RKO (cell line): ENCODE data around the gene JAM3.
"Not testable (repeated sequence)": the region's sequence is repeated elsewhere in the genome, so short reads cannot be mapped to it uniquely, and the experiment has no call there.

ENCODE experiments used
- DNase-seq: peaks from one replicate; pipeline ENCODE4 v3.0.0-alpha.2; 2016; ENCODE audit warnings: low spot score

Gene JAM3

DNA sequence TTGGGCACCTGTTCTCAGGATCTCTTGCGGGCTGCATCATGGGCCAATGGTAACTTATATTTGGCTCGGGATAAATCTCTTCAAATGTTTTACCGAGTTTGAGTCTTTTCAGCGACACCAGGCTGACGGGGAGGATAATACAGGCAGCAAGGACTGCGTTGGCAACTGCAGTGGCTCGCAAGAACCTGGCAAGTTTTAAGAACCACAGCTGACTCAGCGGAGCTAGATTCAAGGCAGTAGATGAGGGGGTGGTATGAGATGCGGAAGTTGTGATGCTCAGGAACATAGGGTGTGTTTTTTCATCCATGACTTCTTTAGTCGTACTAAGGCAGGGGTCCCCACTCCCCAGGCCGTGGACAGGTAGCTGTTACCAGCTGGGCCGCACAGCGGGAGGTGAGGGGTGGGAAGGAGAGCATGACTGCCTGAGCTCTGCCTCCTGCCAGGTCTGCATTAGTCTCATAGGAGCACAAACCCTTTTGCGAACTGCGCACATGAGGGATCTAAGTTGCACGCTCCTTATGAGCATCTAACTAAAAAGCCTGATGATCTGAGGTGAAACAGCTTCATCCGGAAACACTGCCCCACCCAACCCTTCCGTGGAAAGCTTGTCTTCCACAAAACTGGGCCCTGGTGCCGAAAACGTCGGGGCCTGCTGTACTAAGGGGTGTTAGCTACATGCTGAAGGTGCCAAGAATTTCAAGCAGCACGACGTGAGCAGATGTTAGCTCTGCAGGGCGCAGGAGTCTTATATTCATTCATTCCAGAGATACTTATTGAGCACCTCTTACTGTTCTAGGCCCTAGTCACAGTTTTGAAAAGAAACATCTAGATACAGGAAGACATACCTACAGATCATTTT, 6.4 kb upstream of the JAM3 start:
- DNase-seq, result no peak

DNA sequence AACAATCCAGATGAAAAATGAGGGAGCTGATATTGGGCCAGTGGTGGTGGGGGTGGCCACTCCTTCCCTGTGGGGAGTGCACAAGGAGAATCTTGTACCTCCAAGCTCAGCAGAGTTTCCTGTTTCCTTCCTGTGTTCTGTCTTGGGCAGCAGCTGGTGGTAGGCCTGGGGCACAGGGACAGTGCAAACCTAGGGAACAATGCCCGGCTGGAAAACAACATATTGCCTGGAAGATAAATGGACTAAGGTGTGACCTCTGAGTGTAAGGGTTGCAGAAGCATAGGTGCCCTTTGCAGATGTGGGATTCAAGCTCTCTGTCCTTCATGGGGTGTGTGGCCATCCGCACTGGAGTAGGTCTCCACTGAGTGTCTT, 5.8 kb upstream of the JAM3 start:
- no peak for DNase-seq

DNA sequence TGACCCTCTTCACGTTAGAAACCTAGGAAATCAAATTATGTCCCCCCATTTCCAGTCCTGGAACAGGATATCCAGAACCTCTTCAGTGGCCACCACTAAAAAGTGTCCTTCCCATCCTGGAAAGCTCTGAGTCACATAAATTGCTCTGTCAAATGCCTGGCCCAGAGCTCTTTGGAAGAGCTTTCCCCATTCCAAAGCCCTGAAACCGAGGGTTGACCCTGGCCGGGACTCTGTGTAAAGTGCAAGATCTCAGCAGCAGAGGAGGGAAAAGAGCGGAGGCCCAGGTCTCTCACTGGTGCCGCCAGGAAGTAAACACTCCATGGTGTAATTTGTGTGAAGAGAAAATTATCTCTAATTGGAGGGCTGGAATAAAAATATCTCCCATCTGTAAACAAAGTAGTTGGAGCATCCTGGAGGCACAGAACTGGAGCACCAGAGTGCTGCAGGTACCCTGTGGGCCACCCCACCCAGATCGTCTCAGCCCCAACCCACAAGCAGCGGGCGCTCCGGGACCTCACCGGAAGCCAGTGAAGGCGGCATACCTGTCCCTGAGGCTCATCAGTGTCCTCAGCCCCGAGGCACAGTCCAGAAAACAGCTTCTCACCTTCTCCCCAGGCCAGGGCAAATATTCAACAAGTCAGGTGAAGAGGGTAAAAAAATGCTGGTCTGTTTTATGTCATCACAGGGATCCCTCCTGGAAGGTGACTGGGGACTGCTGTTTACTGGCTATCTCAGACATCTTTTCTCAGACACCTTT, 4.7 kb upstream of the JAM3 start:
- no peak for DNase-seq

DNA sequence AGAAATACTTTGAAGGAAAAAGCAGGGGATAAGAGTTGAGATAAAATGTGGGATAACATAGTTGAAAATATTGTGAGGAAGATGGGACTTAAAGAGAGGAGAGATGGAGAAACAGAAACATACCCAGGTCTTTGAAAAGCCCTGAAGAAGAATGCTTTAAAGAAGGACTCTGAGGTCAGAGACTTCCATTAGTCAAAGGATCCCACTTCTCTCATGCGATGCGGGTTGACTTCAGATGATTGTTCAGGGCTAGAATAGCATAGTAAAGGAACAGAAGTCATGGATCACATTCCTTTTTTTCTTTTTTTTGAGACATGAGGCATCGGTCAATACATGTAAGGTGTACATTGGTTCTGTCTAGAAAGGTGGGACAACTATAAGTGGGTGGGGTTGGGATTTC, 3.5 kb upstream of the JAM3 start:
- no peak for DNase-seq

DNA sequence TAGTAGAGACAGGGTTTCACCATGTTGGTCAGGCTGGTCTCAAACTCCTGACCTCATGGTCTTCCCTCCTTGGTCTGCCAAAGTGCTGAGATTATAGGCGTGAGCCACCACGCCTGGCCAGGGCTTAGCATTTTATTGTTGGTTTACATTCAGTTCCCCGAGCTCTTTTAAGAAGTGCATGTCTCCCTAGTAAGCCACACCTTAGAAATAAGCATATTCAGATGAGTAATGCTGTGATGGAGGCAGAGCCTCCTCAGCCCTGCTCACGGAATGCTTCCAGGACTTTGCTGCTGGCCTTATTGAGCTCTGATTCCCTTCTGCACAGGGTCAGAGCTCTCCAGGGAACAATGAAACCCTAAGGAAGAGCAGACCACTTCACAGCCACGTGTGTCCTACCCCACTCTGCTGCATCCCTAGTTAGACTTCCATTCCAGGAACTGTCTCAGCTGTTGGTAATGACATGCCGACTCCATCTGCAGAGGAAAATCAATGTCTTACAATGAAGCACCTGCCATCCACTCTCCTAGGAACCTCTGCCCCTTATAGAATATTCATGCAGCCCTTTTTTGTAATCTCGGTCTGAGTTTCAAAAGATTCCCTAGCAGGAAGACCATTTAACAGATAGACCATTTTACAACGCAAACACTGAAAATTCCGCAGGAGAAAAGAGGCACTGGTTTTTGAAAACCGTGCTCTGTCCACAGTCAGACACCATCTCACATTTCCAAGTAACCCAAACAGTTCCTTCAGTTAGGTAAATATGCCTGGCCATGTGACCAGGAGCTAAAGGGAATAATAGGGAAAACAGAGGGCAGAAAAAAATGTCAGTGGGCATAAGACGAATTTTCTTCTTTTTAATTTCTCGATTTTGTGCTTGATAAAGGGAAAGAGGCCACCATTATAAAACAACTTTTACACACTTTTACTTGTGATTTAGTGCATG, 1.7 kb upstream of the JAM3 start:
- no peak for DNase-seq

DNA sequence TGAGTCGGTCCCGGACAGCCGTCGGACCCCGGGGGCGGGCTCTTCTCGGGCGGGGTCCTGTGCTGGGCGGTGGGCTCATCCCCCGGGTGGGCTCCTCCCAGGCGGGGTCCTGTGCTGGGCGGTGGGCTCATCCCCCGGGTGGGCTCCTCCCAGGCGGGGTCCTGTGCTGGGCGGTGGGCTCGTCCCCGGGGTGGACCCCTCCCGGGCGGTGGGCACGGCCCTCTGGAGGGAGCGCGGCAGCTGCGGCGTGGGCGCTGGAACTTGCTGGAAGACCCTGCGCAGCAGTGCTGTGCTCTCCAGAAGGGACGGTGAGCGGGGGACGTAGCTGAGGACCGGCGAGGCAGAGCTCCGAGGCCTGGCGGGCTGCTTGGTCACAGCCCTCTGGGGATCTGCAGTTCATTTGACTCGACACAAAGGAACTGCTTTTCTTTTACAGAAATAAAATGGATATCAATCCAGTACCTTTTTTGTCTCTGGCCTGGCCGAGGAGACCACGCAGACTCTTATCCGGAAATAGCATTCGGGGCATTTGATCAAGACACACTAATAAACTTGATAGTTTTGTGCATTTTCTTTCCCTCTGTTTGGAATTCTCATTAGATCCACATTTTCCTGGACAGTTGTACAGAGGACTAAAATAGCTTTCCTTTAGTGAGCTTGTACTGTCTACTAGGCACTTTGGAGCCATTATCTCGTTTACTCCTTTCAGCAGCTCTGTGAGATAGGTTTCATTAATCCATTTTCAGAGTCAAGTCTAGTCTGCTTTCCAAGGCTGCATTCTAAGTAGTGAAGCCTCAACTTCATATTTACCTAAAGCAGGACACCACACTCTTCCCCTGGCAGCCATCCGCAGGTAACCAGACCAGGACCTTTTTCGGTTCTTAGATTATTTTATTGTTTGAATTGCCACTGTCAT, 812 bp downstream of the JAM3 start:
- DNase-seq, result no peak

DNA sequence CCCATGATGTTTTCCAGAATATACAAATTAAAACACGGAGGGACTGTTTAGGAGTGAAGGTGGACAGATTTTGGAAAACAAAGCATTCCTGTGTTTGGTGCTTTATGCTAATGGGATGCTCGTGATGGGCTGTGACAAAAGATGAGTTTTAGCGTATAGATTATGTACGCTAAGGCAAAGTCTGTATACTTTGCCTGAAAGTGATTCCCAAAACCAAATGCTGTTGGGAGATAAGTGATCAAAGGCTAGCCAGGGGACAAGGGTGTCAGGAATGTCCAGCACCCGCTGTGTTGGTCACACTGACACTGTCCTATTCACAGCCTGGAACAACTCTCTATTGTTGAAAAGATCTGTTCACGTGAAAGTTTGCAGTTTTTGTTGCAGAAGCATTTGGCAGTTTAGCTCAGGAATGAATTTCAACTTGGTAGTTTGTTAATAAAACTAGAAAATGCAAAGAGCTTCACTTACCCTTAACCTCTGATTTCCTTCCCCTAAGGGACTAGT, 1.5 kb downstream of the JAM3 start:
- DNase-seq, result no peak

DNA sequence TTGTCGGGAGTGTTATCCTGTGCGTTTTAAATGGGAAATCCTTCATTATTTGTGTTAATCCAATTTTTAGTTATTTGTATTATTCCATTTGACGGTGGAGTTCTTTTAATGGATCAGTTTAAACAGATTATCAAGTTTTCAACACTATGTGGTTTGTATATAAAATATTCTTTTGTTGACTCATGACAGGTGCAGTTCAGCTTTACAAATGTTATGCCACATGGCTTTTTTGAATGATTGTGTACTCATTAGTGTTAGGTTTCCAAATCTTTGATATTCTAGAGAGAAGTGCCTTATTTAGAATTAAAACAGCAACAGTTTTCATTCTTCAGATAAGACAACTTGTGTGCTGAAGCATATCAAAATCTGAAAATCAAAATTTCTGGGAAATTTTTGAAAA, 2.4 kb downstream of the JAM3 start:
- no peak for DNase-seq

DNA sequence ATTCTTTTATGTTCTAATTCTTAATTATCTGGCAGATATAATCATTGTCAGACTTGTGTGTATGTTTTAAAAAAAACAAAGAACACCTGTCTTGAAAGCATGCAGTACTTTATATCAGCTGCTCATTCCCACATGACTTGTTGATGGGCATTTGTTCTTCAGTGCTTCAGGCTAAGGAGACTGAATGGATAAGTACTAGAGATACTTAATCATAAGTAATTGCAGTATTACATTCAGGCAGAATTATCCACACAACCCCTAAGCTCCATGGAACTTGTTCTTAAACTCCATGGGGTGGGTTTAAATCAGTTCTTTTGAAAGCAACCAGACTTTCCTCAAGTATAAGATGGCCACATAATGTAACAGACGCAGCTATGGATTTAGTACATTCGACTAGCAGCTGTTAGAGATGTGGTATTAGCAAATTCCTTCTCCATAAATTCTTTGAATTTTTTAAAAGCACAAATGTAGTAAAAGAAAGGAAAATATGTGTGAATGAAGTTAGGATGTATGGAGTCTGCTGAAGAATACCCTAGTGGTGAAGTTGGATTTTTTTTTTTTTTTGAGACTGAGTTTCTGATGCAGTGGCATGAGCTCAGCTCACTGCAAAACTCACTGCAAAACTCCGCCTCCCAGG, 3.0 kb downstream of the JAM3 start:
- DNase-seq, result no peak

DNA sequence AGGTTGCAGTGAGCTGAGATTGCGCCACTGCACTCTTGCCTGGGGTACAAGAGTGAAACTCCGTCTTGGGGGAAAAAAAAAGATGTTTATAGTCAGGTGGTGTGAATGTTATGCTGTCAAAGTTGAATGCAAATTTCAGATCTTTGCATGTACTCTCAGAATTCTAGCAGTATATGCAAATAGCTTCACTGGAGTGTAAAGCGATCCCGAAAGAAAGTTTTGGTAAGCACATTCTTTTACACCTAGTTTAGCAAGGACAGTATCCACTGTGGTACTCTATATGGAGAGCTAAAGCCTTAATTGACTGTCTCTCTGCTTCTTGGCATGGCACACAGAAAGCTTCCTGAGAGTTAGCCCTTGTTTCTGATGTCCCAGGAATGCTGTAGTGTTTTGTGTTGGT, 4.0 kb downstream of the JAM3 start:
- DNase-seq, result no peak

DNA sequence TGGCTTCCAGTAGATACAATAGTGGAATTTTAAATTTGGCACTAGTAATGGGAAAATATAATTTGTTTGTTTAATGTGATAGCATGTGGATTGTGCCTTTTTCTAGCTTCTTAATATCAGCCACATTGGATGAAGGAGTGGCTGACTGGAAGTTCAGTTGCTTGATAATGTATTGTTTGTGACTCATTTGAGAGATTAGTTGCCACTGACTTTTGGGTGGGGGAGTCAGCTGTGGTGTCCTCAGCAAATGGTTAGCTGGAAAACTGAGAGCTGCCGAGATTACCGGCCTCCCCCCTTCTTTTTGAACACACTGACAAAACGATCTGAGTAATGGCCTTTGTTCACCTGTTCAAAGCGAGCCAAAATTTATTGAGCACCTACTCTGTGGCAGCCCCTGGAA, 5.5 kb downstream of the JAM3 start:
- no peak for DNase-seq

DNA sequence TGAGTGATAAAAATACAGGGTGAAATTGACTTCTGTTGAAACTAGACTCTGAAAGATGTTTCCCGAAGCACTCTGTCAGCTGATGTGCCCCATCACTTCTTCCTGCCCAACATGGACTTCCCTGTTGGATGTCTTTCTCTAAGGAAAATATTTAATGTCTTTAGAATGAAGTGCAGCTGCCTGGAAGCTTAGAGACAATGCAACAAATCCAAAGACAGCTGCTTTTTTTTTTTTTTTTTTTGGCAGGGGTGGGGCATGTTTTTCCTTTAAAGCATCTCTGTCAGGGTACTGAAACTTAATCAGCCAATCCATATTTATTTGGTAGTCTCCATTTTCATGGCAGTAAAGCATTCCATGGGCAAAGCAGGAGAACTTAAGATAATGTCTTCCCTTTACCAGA, 5.9 kb downstream of the JAM3 start:
- DNase-seq, result no peak

DNA sequence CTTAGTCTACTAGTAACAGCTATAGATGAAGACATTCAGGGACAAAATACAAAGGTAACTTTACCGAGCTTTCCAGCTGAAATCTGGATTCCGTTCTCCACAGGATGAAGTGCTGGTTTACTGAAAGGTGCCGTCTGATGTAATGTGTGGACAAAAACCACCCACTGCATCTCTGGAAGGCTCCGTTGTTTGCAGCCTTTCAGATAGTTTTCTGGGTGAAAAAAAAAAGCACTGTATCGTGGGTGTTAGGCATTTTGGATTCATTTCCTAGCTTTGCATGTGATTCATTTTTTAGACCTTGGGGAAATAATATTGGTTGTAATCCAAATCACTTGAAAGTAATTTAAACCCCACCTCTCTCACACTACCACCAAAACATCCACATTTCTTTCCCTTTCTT, 10.4 kb downstream of the JAM3 start:
- DNase-seq, result no peak

DNA sequence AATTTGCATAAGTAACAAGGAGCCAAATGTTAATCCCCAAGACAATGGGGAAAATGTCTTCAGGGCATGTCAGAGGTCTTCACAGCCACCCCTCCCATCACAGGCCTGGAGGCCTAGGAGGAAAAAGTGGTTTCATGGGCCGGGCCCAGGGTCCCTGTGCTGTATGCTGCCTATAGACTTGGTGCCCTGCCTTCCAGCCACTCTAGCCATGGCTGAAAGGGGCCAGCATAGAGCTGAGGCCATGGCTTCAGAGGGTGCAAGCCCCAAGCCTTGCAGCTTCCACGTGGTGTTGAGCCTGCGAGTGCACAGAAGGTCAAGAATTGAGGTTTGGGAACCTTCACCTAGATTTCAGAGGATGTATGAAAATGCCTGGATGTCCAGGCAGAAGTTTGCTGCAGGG, 12.4 kb downstream of the JAM3 start:
- not testable (repeated sequence) for DNase-seq

DNA sequence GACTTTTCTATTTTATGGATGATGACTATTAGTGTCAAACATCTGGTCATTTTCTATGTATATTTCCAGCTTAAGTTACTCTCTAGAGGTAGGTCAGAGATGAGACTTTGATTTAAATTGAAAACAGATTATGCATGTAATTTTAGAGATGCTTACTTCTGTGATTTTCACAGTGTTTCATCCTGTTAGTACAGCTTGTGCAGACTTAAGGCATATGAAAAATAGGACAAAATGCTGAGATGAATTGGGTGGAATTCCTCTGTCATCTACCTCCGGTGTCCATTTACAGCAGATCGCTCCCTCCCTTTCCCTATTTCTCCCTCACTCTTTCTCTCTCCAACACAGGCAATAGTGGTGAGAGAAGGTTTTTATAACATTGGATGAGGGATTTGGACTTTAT, 14.1 kb downstream of the JAM3 start:
- DNase-seq, result no peak

DNA sequence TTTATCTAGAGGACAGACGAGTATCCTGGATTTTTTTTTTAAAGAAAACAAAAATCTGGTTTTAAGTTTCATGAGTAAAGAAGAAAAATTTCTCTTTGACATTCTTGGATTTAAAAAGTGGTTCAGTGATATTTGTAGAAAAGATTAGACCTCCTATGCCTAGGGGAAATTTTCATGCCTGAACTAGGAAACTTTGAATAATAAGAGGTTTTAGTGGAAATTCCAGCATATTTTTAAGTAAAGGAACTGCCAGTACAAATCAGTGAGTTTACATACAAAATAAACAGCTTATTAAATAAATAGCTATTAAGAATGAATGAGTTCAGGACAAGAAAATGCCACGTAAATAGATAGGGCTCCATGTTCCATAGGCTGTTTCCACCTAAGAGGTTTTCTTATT, 17.5 kb downstream of the JAM3 start:
- DNase-seq, result no peak

DNA sequence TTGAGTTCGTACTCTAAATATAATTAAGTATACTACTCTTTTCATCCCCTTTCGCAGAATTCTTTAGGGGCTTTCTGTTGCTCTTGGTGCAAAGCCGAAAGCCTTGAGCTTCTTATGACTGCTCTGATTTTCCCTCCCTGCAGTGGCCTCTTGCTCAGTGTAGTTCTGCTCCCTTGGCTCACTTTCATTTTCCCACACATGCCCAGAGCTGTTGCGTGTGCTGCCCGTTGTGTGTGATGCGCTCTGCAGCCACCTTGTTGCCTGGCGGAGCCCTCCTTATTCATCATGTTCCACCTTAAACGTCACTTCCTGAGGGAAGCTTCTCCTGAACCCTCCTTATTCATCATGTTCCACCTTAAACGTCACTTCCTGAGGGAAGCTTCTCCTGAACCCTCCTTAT, 23.1 kb downstream of the JAM3 start:
- not testable (repeated sequence) for DNase-seq

DNA sequence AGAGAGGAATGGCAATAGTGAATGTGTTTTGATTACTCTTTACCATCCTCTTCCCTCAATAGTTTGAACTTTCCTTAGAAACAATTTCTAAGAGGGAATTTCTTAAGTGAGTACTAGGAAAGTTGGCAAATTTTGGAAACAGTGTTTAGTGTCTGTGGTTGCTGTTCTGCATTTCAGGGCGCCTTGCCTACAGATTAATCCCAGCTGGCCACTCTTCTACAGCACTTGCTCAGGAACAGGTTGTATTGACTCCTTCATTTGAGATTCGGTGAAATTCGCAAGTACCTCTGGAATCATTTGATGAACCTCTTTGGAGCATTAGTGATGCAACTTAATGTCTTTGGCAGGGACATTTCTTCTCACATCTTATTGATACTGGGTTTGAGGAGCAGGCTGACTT, 28.3 kb downstream of the JAM3 start:
- no peak for DNase-seq

DNA sequence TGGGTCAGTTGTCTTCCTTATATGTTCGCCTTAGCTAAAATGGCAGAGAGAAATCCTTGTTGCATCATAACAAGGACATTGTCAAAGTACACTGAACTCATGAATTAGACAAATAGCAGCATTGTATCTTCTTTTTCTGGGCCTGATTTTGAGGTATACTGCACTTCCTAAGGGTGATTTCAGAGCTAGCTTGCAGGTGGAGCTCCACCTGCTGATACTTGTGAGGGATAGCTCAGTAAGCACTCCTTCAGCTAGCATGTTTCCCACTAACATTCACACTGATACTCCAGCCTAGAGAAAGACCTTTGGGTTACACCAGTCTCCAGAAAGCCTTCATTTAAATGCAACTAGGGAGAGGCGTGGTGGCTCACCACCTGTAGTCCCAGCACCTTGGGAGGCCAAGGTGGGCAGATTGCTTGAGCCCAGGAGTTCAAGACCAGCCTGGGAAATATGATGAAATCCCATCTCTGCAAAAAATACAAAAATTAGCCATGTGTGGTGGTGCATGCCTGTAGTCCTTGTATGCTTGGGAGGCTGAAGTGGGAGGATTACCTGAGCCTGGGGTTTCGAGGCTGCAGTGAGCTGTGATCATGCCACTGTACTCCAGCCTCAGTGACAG, 29.8 kb downstream of the JAM3 start:
- peak; percentile 11 for DNase-seq

DNA sequence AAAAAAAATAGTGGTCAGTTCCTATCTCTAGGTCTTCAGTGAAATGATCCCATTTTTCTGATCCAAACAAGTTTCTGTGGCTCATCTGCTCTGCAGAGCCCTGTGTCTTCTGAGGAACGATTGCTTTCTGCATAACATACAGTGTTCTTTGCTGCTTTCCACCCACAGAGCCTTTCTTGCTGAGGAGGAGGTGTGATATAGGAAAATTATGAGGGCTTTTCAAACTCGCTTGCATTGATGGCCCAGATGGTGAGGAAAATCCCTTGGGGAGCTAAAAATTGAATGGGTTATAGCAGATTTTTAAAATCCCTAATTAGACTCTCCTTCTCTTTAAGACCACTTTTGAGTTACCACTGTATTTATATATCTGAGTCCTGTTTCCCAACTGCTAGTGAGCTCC, 31.3 kb downstream of the JAM3 start:
- DNase-seq, result no peak
